Stimulated activated CD4-positive, alpha-beta T cell treated with anti-CD3 and anti-CD28 coated beads, TNF-alpha, amount 100 ng/mL, for 4 hours (primary cell): ENCODE results near the gene FBXO4.
"Not testable (repeated sequence)": the region's sequence is repeated elsewhere in the genome, so short reads cannot be mapped to it uniquely, and the experiment has no call there.

Source experiments
- DNase-seq, 3 experiments: peaks; one replicate each; pipeline ENCODE4 v3.0.0-alpha.2; 2020; ENCODE audit warnings: low read depth in 3 of 3

The FBXO4 gene

GRCh38 chr5:41924526-41924871, 582 bp upstream of the FBXO4 start:
- no peak for DNase-seq

DNA sequence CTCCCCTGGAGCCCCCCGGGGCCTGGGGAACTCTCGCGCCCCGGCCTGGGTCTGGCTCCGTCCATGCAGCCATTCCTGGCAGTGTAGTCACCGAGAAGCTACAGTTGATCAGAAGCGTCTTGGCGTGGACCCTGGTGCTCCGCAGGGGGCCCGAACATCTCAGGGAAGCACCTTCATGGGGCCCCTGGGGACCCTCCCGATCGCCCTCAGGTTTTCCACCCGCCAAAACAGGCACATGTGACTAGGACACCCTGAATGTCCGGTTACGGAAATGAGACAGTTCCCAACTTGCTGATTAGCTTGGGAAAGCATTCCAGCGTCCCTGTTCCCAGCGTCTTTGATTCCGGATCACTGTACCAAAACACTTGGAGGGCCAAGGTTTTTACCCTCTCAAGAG, 472 bp downstream of the FBXO4 start:
- peak in 2 of 3 experiments; percentile 5 to 19 for DNase-seq

GRCh38 chr5:41927604-41928003, 2.5 kb downstream of the FBXO4 start:
- no peak for DNase-seq

GRCh38 chr5:41929035-41929434, 4.0 kb downstream of the FBXO4 start:
- no peak for DNase-seq

DNA sequence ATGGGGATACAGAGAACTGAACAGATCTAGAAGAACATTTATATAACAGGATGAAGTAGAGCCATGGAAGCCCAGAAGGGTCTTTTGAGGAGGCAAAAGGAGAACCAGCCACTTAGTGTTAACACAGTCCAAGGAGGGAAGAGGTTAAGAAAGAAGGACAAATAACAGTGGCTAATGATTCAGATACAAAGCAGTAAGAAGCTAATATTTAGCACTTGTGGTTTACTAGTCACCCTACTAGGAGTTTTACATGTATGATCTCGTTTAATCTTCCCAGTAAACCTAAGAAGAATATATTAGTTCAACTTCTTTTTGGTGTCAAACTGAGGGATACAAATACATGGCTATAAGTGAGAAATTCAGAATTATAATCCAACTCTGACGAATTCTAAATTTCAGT, 7.7 kb downstream of the FBXO4 start:
- no peak for DNase-seq

GRCh38 chr5:41935544-41935943, 10.5 kb downstream of the FBXO4 start:
- DNase-seq = no peak

GRCh38 chr5:41940641-41941040, 15.6 kb downstream of the FBXO4 start:
- DNase-seq = no peak

GRCh38 chr5:41945332-41945955, 20.4 kb downstream of the FBXO4 start:
- DNase-seq = not testable (repeated sequence)

DNA sequence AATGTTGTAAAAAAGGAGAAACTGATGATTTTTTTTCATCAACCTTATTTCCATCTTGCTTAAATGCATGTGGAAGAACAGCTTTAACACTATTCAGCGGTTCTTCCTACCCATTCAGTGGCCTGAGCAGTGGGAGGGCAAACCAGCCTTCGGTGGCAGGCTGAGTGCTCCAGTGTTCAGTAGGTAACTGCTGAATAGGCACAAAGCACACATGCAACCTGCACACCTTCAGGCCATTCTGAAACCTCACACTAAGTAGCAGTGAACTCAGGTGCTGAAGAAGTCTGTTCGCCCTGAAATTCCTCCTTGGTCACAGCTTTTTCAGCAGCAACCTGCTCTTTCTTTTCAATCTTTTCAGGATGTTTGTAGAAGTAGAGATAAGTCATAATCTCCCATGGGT, 26.1 kb downstream of the FBXO4 start:
- no peak for DNase-seq

DNA sequence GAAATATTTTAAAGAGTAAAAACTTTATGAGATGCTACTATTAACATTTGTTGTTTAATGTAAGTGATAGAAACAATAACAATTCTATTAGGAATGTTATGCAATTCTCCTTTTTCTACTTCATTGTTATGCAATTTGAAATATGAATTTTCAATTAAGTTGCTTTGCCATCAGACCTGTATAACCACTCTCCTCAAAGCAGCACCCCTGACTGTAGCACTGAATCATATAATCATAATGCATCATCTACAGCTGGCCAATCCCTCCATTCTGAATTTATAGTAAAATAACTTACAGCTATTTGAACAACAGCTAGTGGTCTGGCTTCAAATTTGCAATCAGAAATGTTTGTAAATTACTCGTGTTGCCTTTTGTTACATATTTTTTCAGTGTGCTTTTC, 29.2 kb downstream of the FBXO4 start:
- no peak for DNase-seq

DNA sequence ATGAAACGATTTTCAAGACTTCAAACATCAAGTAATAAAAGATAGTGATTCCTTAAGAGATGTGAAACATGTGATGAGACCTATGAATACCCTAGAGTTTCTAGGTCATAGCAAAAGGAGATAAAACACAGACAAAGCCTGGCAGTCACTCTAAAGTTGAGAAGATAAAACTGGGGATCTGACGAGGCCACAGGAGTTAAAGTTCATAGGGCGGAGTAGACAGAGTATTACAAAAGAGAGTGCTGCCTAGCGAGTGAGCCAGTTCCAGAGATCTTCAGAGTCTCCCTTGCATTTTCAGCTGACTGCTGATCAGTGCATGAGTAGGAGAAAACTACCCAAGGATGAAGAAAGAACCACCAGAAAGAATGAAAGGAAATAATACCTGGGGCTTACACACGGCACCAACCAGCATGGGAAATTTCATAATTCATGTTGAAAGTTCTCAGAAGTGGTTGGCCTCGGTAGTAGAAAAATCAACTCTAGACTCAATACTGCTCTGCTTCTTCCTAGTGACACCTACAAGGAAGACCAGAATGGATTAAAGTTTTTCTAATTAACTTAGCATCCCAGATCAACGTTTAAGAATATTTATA, 30.4 kb downstream of the FBXO4 start:
- no peak for DNase-seq

GRCh38 chr5:41956943-41957342, 31.9 kb downstream of the FBXO4 start:
- no peak for DNase-seq

DNA sequence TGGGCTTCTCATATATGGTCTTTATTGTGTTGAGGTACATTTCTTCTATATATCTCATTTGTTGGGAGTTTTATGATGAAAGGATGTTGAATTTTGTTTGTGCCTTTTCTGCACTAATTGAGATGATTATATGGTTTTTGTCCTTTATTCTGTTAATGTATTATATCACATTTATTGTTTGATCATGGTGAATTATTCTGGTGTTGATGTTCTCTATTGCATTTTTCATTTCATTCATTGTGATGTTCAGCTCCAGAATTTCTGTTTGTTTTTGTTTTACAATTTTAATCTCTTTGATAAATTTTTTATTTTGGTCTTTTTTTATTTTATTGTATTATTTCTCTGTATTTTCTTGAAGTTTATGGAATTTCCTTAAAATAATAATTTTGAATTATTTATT, 35.4 kb downstream of the FBXO4 start:
- no peak for DNase-seq

GRCh38 chr5:41961736-41962135, 36.7 kb downstream of the FBXO4 start:
- no peak for DNase-seq

DNA sequence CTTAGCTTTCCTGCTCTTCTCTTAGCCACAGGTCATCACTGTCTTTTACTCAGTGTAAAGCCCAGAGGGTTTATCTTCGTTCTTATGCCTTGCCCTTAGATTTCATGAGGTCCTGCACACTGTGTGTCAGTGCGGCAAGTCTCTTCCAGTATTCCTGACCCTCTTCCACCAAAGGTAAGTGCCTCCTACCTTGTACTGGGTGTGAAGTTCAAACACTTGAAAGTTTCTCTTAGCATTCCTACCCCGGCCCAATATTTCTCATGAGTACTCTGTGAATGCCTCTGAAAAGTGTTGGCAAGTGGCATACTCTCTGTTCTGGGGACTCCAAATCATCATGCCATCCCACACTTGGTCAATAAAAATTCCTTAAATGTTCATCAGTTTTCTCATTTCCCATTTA, 37.4 kb downstream of the FBXO4 start:
- DNase-seq = no peak

DNA sequence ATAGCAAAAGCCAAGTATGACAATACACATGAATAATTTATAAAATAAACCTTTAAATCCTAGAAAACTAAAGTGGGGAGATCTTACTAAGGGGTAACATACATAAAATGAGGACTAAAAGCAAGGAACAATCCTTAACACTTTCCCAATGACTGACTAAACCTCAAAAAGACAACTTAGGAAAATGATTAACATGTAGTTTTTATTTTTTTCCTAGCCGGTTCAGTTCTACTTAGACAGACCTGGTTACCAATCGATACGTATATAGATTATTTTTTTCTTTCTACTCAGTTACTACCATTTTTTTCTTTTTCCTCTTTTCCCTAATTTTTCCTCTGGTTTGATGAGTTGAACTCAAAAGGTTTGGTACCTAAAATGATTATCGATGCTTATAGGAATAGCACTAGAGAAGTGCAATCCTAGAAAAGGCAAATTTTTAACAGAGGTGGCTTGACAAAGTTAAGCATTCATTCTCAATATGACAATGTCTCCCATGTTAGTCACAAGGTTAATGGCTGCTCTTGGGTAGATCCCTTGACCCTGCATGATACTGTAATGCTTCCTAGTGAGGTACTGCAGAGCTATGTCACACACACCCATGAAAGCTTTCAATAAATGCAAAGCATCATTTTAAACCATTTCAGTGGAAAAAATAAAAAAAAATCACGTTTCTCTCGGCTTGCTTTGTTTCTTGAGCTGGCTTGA, 41.5 kb downstream of the FBXO4 start:
- no peak for DNase-seq

DNA sequence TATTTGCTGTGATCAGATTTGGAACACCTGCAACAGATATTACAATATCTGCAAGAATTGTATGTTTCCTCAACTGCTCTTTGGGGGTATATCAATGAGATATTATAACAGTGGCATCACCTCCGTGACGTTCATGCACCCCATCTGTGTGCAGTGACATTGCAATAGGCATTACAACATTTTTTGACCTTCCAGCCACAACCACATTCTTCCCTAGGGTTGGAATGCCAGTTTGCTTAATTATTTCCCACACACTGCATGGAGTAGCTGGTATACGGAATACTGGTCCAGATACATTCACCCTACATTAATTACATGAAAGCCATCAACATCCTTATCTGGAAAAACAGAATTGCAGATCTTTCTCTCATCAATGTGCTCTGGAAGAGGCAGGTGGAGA, 42.3 kb downstream of the FBXO4 start:
- no peak for DNase-seq

GRCh38 chr5:41968153-41968723, 43.2 kb downstream of the FBXO4 start:
- no peak for DNase-seq

- DNase-seq = no peak
These were observed 48.0 kb downstream of the FBXO4 start for GRCh38 chr5:41973087-41973486.

DNA sequence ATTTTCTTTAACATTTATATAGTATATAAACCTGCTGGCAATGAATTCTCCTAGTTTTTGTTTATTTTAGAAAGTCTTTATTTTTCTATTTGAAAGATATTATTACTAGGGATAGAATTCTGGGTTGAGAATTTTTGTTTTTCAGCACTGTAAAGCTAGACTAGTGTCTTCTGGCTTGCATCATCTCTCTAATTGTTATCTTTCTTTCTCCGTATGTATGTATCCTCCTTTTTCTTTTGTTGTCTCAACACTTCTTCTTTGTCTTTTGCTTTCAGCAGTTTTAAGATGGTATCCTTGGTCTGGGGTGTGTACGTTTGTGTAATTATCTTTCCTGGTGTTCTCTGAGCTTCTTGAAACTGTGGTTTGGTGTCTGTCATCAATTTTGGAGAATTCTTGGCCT, 48.8 kb downstream of the FBXO4 start:
- DNase-seq = no peak

DNA sequence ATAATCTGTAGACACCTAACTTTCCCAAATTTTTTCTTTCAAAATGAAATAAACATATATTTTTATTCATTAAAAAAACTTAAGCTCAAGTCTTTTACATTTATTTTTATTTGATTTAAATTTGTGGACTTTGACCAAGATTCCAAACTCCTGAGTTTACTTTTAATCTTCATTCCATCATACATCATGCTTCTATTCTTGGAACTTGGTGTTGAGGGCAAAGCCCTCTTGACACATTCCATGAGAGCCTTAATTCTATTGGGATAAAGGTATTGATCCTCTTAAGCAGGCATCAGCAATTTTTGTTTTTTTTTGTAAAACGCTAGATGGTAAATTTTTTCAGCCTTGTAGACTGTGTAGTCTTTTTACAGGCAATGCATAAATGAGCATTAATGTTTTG, 53.6 kb downstream of the FBXO4 start:
- no peak for DNase-seq

- no peak for DNase-seq
These were observed 55.3 kb downstream of the FBXO4 start for GRCh38 chr5:41980396-41980795.

- no peak for DNase-seq
These were observed 55.8 kb downstream of the FBXO4 start for GRCh38 chr5:41980870-41981269.
